GM23338 (cell line): ENCODE data around the gene BCL2. TPM values are rescaled to one million over a fixed set of nuclear protein-coding genes. Genes with fewer than 3 reads are reported as not detected.
A peak's percentile ranks its signal among the peaks of the same experiment; 100 is the strongest.

Experiments used
- ATAC-seq: fragments of 200-7000 bp; cut with Tn5 transposase; 3 replicates; pipeline ENCODE4 v1.9.1; 2020
- DNase-seq: peaks from one replicate; pipeline ENCODE4 v3.0.0-alpha.2; 2015; ENCODE audit warnings: low spot score
- H2AFZ ChIP-seq: fragments of 200-600 bp; sonication (generic); 2 replicates; pipeline ENCODE4 v1.8.0; 2016; ENCODE audit warnings: antibody characterized with exemption, mild to moderate bottlenecking, moderate library complexity
- H3F3A ChIP-seq: fragments of 200-600 bp; sonication (generic); replicated peaks from 2 replicates; pipeline ENCODE4 v1.8.0; 2017; ENCODE audit warnings: antibody characterized with exemption, mixed run types, low read depth
- H3K27ac ChIP-seq: fragments of 200-600 bp; sonication (generic); 2 replicates; pipeline ENCODE4 v1.6.1; 2016; ENCODE audit warnings: low read depth
- H3K27me3 ChIP-seq: fragments of 200-600 bp; sonication (generic); 2 replicates; pipeline ENCODE4 v1.8.0; 2016; ENCODE audit warnings: mild to moderate bottlenecking, mixed run types, moderate library complexity; ENCODE audit not compliant: insufficient read depth
- H3K36me3 ChIP-seq: fragments of 200-600 bp; sonication (generic); 2 replicates; pipeline ENCODE4 v1.8.0; 2016; ENCODE audit warnings: mild to moderate bottlenecking; ENCODE audit not compliant: insufficient read depth
- H3K4me1 ChIP-seq: fragments of 200-600 bp; sonication (generic); 2 replicates; pipeline ENCODE4 v1.8.0; 2016; ENCODE audit warnings: mild to moderate bottlenecking, moderate library complexity; ENCODE audit not compliant: insufficient read depth
- H3K4me2 ChIP-seq: fragments of 200-600 bp; sonication (generic); 2 replicates; pipeline ENCODE4 v1.7.1; 2017; ENCODE audit warnings: mixed run types
- H3K4me3 ChIP-seq: fragments of 200-600 bp; sonication (generic); 2 replicates; pipeline ENCODE4 v1.6.1; 2016; ENCODE audit warnings: mixed run types
- H3K79me2 ChIP-seq: fragments of 200-600 bp; sonication (generic); replicated peaks from 2 replicates; pipeline ENCODE4 v1.8.0; 2017; ENCODE audit warnings: mild to moderate bottlenecking; ENCODE audit not compliant: insufficient read depth
- H3K9me2 ChIP-seq: fragments of 200-600 bp; sonication (generic); 2 replicates; pipeline ENCODE4 v1.8.0; 2017; ENCODE audit not compliant: insufficient read depth
- H4K20me1 ChIP-seq: fragments of 200-600 bp; sonication (generic); replicated peaks from 2 replicates; pipeline ENCODE4 v1.8.0; 2017; ENCODE audit warnings: mild to moderate bottlenecking; ENCODE audit not compliant: insufficient read depth
- H3K27ac Mint-ChIP-seq: 2 replicates; pipeline ENCODE4 v1.8.0; 2020; ENCODE audit warnings: inconsistent platforms, mild to moderate bottlenecking, moderate library complexity, mixed read lengths
- H3K27me3 Mint-ChIP-seq: 3 replicates; pipeline ENCODE4 v1.8.0; 2022; ENCODE audit warnings: low read depth, mild to moderate bottlenecking, moderate library complexity, mixed read lengths, inconsistent platforms; ENCODE audit not compliant: insufficient read depth, poor library complexity
- H3K36me3 Mint-ChIP-seq: 3 replicates; pipeline ENCODE4 v1.8.0; 2021; ENCODE audit warnings: low read depth, mild to moderate bottlenecking, inconsistent platforms, moderate library complexity, mixed read lengths
- H3K4me1 Mint-ChIP-seq: 3 replicates; pipeline ENCODE4 v1.8.0; 2020; ENCODE audit warnings: mild to moderate bottlenecking, inconsistent platforms, mixed read lengths
- H3K4me3 Mint-ChIP-seq: 3 replicates; pipeline ENCODE4 v1.8.0; 2021; ENCODE audit warnings: moderate library complexity, mild to moderate bottlenecking, inconsistent platforms, mixed read lengths
- H3K9me3 Mint-ChIP-seq: 3 replicates; pipeline ENCODE4 v1.8.0; 2020; ENCODE audit warnings: moderate library complexity, mild to moderate bottlenecking, inconsistent platforms, mixed read lengths
- CREB1 ChIP-seq: fragments of 250-450 bp; sonication (Bioruptor Pico); IDR thresholded peaks from 2 replicates; pipeline ENCODE4 v1.5.0; 2020; ENCODE audit warnings: low read depth, mild to moderate bottlenecking, moderate library complexity
- CTCF ChIP-seq, 2 experiments: fragments of 200-600 bp in 1 of 2; sonication (generic) in 1 of 2; conservative IDR thresholded peaks; 2 replicates each; pipeline versions ENCODE4 v1.5.1 to v1.6.1; 2016 to 2017; ENCODE audit warnings: antibody characterized with exemption in 2 of 2, low read depth in 2 of 2, mild to moderate bottlenecking in 2 of 2, moderate library complexity in 1 of 2
- EZH2 ChIP-seq: fragments of 200-600 bp; sonication (generic); IDR thresholded peaks from one replicate; pipeline ENCODE4 v1.8.0; 2017; ENCODE audit warnings: antibody characterized with exemption, mild to moderate bottlenecking, low read depth; ENCODE audit not compliant: unreplicated experiment
- EZH2phosphoT487 ChIP-seq: fragments of 200-600 bp; sonication (generic); IDR thresholded peaks from one replicate; pipeline ENCODE4 v1.8.1; 2018; ENCODE audit warnings: antibody characterized with exemption; ENCODE audit not compliant: unreplicated experiment
- JUNB ChIP-seq: IDR thresholded peaks from one replicate; pipeline ENCODE4 v1.6.1; 2016; ENCODE audit warnings: antibody characterized with exemption; ENCODE audit not compliant: unreplicated experiment
- NANOG ChIP-seq: IDR thresholded peaks from 2 replicates; pipeline ENCODE4 v1.6.1; 2016; ENCODE audit warnings: antibody characterized with exemption, borderline replicate concordance
- POLR2AphosphoS5 ChIP-seq: IDR thresholded peaks from 2 replicates; pipeline ENCODE4 v1.6.1; 2016; ENCODE audit warnings: antibody characterized with exemption, low read depth
- REST ChIP-seq: IDR thresholded peaks from one replicate; pipeline ENCODE4 v1.6.1; 2018; ENCODE audit warnings: antibody characterized with exemption; ENCODE audit not compliant: unreplicated experiment
- STAT1 ChIP-seq: IDR thresholded peaks from one replicate; pipeline ENCODE4 v1.6.1; 2016; ENCODE audit warnings: antibody characterized with exemption; ENCODE audit not compliant: unreplicated experiment
- ZNF114 ChIP-seq: fragments of 250-450 bp; sonication (Bioruptor Pico); IDR thresholded peaks from 2 replicates; pipeline ENCODE4 v1.5.0; 2020; ENCODE audit warnings: mild to moderate bottlenecking, moderate library complexity
- ZNF331 ChIP-seq: fragments of 250-450 bp; sonication (Bioruptor Pico); IDR thresholded peaks from 2 replicates; pipeline ENCODE4 v1.5.0; 2020; ENCODE audit warnings: low read depth, mild to moderate bottlenecking, moderate library complexity
- ZNF462 ChIP-seq: fragments of 250-450 bp; sonication (Bioruptor Pico); IDR thresholded peaks from 2 replicates; pipeline ENCODE4 v1.5.0; 2020; ENCODE audit warnings: mild to moderate bottlenecking, moderate library complexity
- polyA plus RNA-seq: library from polyadenylated mRNA; unstranded; fragments of >200 nt; fragmentation: Nextera tagmentation; extraction: Ambion mirVana; gene quantifications from 2 replicates; pipeline ENCODE4 v1.2.1, GENCODE V29; 2016
- total RNA-seq: library from RNA; depleted of rRNA; stranded (reverse); fragments of >200 nt; shearing (Covaris generic); gene quantifications from 2 replicates; pipeline ENCODE4 v1.2.3, GENCODE V29; 2014
- TF ChIP-seq, protein P1 (sequence below): IDR thresholded peaks from 2 replicates; pipeline ENCODE4 v1.6.1; 2016; ENCODE audit warnings: antibody characterized with exemption

The BCL2 gene
- total and polyA plus RNA-seq, 2 experiments from 2014 or later, result 1.2 to 4.0 TPM

- H3K27ac ChIP-seq, result no peak overlapping the region
- H3K9me2 ChIP-seq, result no peaks in the 10 kb centered on the region
- Mint-ChIP-seq H3K4me1 (peaks cover 11% of the 10 kb centered on the region), H3K9me3 (no peaks in the 10 kb centered on the region), H3K27me3 (no peaks in the 10 kb centered on the region), H3K27ac (peak overlapping the region; percentile 80), H3K36me3 (peaks cover 57% of the 10 kb centered on the region), H3K4me3 (no peak overlapping the region)
- H2AFZ ChIP-seq, result no peak overlapping the region
- H3K27me3 ChIP-seq, result no peaks in the 10 kb centered on the region
- peaks cover 10% of the 10 kb centered on the region for H3K4me1 ChIP-seq
- H3K4me2 ChIP-seq, result no peak overlapping the region
- no peak for TF ChIP-seq CTCF (conservative IDR thresholded peaks at IDR 0.05; ENCODE audit: low read depth in 2 of 2)
- TF ChIP-seq EZH2, result no peak
- TF ChIP-seq ZNF114 (CRISPR knock-in tag), result no peak
- no peak for TF ChIP-seq STAT1
- TF ChIP-seq POLR2AphosphoS5, result no peak
- TF ChIP-seq REST, result no peak
- no peak for TF ChIP-seq ZNF462 (CRISPR knock-in tag)
- no peak for TF ChIP-seq EZH2phosphoT487
- TF ChIP-seq, protein P1, sequence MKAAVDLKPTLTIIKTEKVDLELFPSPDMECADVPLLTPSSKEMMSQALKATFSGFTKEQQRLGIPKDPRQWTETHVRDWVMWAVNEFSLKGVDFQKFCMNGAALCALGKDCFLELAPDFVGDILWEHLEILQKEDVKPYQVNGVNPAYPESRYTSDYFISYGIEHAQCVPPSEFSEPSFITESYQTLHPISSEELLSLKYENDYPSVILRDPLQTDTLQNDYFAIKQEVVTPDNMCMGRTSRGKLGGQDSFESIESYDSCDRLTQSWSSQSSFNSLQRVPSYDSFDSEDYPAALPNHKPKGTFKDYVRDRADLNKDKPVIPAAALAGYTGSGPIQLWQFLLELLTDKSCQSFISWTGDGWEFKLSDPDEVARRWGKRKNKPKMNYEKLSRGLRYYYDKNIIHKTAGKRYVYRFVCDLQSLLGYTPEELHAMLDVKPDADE, result no peak
- no peak for TF ChIP-seq ZNF331 (CRISPR knock-in tag)
- TF ChIP-seq JUNB, result no peak
- no peak for TF ChIP-seq CREB1 (CRISPR knock-in tag)
- TF ChIP-seq NANOG, result no peak
- H3F3A ChIP-seq, result no peaks in the 10 kb centered on the region
- ATAC-seq (no peak), DNase-seq (no peak)
- no peaks in the 10 kb centered on the region; the same call in 1 of the 2 replicates for H4K20me1 ChIP-seq
- peaks cover 12% of the 10 kb centered on the region; the same call in 1 of the 2 replicates for H3K36me3 ChIP-seq
- no peaks in the 10 kb centered on the region for H3K79me2 ChIP-seq
- H3K4me3 ChIP-seq, result no peak overlapping the region
Measured at GRCh38 chr18:63344918-63345317, 25.3 kb upstream of the BCL2 start.
